ENCODE data around the gene ANKH. TPM values are rescaled to one million over a fixed set of nuclear protein-coding genes. Genes with fewer than 3 reads are reported as not detected.

Gene ANKH
- total RNA-seq, 2 experiments from 2014 or later: 69.3 to 74.2 TPM

DNA sequence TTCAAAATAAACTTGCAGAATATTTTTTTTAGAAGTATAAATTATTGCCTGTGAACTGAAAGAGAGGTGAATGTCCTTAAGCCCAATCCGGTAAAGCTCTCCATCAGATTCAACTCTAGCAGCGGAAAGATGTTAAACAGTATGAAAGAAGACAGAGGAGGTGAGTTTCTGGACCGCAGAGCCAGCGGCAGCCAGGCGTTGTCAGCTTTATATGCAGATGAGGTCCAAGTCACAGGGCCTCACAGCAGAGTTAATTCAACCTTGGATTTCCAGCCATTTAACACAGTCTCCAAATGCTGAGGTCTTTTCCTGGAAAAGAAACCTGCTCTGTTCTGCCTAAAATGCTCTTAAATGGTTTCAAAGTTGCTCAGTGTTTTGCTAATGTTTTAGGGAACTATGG lies 131.6 kb downstream of the ANKH start:
- DNase-seq: no peak
- no peak overlapping the region for H3K4me3 Mint-ChIP-seq
- H3K36me3 Mint-ChIP-seq (ENCODE audit: low read depth): peaks cover 27% of the 10 kb centered on the region
- ChIA-PET CTCF (interaction anchor here (0.9 to 1.0 kb wide), 2 partner anchors 13 to 131 kb away, joined by 3 read pairs; no protein-coding TSS in a partner anchor), POLR2A (no interaction called here)
- peaks cover 34% of the 10 kb centered on the region for H3K4me1 Mint-ChIP-seq
- H3K9me3 Mint-ChIP-seq: no peaks in the 10 kb centered on the region
- no peak overlapping the region for H3K27ac Mint-ChIP-seq
- H3K27me3 Mint-ChIP-seq: no peaks in the 10 kb centered on the region

DNA sequence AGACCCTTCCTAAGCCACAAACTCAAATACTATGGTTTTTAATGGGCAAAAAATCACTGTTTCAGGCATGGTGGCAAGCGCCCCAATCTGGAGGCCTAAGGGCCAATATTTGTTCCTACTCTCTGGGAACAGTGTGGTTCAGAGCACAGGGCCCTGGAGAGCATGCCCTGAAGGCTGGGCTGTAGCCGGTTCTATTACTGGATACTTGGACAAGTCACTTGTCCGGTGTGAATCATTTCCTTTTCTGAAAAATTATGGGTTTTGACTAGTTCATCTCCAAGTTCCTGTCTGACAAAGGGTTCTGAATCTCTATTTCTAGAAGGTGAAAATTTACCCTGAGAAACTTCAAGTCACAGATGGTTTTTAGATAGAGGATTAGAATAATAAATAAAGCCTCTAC lies 132.0 kb downstream of the ANKH start:
- peaks cover 27% of the 10 kb centered on the region for H3K36me3 Mint-ChIP-seq (ENCODE audit: low read depth)
- DNase-seq: no peak
- H3K4me3 Mint-ChIP-seq: no peak overlapping the region
- POLR2A ChIA-PET: no interaction called here
- H3K4me1 Mint-ChIP-seq: peaks cover 33% of the 10 kb centered on the region
- CTCF ChIA-PET: interaction anchor here (0.9 to 1.0 kb wide), 2 partner anchors 13 to 131 kb away, joined by 3 read pairs; no protein-coding TSS in a partner anchor
- H3K27me3 Mint-ChIP-seq: no peaks in the 10 kb centered on the region
- H3K9me3 Mint-ChIP-seq: no peaks in the 10 kb centered on the region
- no peak overlapping the region for H3K27ac Mint-ChIP-seq

DNA sequence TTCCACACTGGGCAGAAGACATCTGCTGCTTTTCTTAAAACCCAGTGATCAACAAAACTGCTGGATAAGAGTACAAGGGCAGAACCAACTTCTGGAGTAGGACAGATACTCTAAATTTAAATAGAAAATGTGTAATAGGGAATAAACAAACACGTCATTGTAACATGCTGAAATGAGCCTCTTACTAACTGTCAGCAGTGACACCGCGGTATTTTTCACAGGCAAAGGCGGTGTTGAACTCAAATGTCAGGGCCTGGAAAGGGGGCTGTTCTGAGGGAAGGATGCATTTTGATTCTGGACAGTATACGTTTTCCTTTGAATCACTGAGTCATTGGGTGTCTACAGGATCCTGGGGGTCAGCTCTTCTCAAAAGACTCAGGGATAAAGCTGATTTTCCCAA lies 133.5 kb downstream of the ANKH start:
- Mint-ChIP-seq H3K27ac (no peak overlapping the region), H3K4me1 (peaks cover 27% of the 10 kb centered on the region), H3K9me3 (no peaks in the 10 kb centered on the region), H3K27me3 (no peaks in the 10 kb centered on the region), H3K4me3 (no peak overlapping the region), H3K36me3 (ENCODE audit: low read depth) (peaks cover 25% of the 10 kb centered on the region)
- ChIA-PET POLR2A (no interaction called here), CTCF (interaction anchor here (1.5 kb wide), 1 partner anchor 22 kb away, joined by 3 read pairs; no protein-coding TSS in a partner anchor)
- no peak for DNase-seq

DNA sequence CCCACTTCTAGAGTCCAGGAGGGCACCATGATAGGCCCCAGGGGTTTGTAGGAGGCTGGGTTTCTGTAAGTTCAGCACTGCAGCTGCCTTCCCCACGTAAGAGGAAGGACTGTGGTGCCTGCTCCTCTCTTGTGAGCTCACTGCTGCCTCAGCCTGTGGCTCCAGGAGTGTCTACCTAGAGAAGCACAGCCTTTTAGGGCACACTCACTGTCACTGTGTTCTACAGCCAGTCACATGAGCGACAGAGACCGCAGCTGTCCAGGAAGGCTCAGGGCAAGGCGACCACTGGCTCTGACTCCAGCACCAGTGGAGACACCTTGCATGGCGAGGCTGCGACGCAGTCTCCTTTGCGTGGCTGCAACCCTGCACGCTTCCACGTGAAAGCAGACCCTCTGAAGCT lies 134.3 kb downstream of the ANKH start:
- Mint-ChIP-seq H3K36me3 (ENCODE audit: low read depth) (peaks cover 26% of the 10 kb centered on the region), H3K27me3 (no peaks in the 10 kb centered on the region), H3K4me3 (no peak overlapping the region), H3K27ac (no peak overlapping the region), H3K4me1 (peaks cover 20% of the 10 kb centered on the region), H3K9me3 (no peaks in the 10 kb centered on the region)
- POLR2A ChIA-PET: no interaction called here
- no peak for DNase-seq
- CTCF ChIA-PET: interaction anchor here (1.5 kb wide), 1 partner anchor 23 kb away, joined by 3 read pairs; no protein-coding TSS in a partner anchor

DNA sequence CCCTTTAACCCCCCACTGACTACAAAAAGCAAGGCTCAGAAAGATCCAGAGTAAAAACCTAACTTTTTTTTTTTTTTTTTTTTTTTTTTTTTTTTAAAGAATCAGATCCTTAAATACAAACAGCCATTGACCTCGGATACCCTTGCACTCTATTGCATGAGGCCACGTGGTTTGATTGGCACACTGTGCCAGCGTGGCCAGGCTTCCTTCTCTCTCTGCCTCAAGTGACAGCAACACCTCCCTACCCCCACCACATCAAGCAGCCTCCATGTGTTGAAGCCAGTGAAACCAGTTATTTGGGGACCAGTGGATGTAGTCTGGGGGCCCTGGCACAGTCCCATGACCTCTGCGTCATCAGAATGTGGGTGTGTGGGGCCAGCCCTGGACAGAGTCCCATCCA lies 135.6 kb downstream of the ANKH start:
- ChIA-PET CTCF (no interaction called here), POLR2A (no interaction called here)
- Mint-ChIP-seq H3K4me3 (no peak overlapping the region), H3K27me3 (no peaks in the 10 kb centered on the region), H3K36me3 (ENCODE audit: low read depth) (peaks cover 17% of the 10 kb centered on the region), H3K27ac (no peak overlapping the region), H3K4me1 (peaks cover 6% of the 10 kb centered on the region), H3K9me3 (no peaks in the 10 kb centered on the region)
- DNase-seq: no peak

DNA sequence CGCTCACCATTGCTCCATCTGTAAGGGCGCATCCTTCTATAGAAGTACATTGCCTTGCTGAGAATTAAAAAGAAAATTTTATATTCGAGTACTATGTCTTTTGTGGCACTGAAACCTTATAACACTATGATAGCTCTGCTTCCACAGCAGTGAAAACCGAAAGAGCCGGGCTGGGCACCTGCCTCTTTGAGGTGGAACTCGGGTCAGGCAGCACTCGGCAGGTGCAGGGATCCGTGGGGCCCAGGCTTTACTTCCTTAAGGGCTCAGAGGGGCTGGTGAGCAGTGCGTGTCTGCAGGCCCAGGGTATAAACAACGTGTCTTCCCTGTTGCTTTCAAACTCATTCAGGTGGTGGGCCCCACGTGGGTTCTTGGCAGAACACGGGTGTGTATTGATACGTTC lies 137.2 kb downstream of the ANKH start:
- no peak overlapping the region for H3K27ac Mint-ChIP-seq
- ChIA-PET CTCF (no interaction called here), POLR2A (no interaction called here)
- H3K4me3 Mint-ChIP-seq: no peak overlapping the region
- H3K4me1 Mint-ChIP-seq: peaks cover 3% of the 10 kb centered on the region
- H3K36me3 Mint-ChIP-seq (ENCODE audit: low read depth): peaks cover 13% of the 10 kb centered on the region
- H3K9me3 Mint-ChIP-seq: no peaks in the 10 kb centered on the region
- DNase-seq: no peak
- H3K27me3 Mint-ChIP-seq: no peaks in the 10 kb centered on the region

DNA sequence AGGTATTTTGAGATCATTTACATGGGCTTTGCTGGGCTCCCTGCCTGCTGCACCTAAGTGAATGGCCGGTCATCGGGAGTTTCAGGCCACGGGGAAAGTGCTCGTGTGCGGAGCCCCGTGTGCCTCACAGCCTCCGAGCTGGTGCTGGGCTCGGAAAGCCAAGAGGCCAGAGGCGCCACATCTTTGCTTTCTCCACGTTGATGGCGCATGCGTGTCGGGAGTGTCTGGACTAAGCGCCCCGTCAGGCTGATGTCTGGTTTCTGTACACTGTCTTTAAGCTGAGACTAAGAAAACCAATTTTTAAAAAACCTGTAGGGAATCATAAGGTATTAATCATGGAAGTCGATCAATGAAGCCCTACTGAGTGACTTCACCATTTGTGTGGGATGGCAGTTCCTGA lies 137.9 kb downstream of the ANKH start:
- CTCF ChIA-PET: interaction anchor here (1.0 kb wide), 1 partner anchor 13 kb away, joined by 4 read pairs; no protein-coding TSS in a partner anchor
- H3K36me3 Mint-ChIP-seq (ENCODE audit: low read depth): peaks cover 10% of the 10 kb centered on the region
- H3K4me1 Mint-ChIP-seq: peaks cover 3% of the 10 kb centered on the region
- DNase-seq: no peak
- no peaks in the 10 kb centered on the region for H3K9me3 Mint-ChIP-seq
- H3K27ac Mint-ChIP-seq: no peak overlapping the region
- POLR2A ChIA-PET: no interaction called here
- H3K27me3 Mint-ChIP-seq: no peaks in the 10 kb centered on the region
- no peak overlapping the region for H3K4me3 Mint-ChIP-seq

DNA sequence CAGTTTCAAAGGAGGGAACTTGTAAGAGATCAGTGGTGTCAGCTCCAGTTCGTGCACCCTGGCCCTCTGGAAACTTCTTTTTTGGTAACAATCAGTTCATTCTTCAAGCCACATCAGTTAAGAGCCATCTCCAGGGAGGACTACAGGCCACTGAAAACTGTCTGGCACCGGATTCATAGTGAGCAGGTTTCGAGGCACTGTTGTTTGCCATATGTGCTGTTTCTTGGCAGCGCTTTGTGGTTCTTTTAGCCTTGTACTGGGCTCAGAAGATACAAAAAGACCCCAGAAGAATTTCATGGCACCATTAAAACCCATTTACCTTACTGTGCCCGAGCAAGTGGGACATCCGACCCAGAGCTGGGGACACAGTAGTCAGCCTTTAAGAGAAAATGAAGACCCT lies 138.6 kb downstream of the ANKH start:
- H3K9me3 Mint-ChIP-seq: no peaks in the 10 kb centered on the region
- peaks cover 9% of the 10 kb centered on the region for H3K36me3 Mint-ChIP-seq (ENCODE audit: low read depth)
- no peak for DNase-seq
- CTCF ChIA-PET: interaction anchor here (0.5 to 2.2 kb wide), 5 partner anchors 11 to 269 kb away, joined by 3 to 5 read pairs (median 4); no protein-coding TSS in a partner anchor
- no peak overlapping the region for H3K4me3 Mint-ChIP-seq
- POLR2A ChIA-PET: no interaction called here
- peaks cover 3% of the 10 kb centered on the region for H3K4me1 Mint-ChIP-seq
- no peaks in the 10 kb centered on the region for H3K27me3 Mint-ChIP-seq
- peak overlapping the region; percentile 31 for H3K27ac Mint-ChIP-seq

DNA sequence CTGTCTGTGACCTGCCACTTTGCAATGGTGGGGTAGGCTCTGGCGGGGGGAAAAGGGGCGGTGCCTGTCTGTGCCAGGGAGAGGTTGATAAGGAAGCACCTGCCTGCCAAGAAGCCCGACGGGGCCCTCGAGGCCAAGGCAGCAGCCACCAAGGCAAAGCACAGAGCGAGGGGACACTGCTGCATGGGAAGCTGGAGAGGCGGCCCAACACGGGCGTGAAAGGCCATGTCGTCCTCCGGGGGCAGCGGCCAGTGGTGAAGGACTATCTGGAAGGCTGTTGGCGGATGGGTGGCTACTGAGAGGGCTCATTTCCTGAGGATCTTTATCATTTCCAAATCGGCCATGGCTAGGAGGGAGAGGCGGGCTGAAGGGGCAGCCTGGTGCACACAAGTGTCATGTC lies 140.7 kb downstream of the ANKH start:
- Mint-ChIP-seq H3K36me3 (ENCODE audit: low read depth) (peaks cover 6% of the 10 kb centered on the region), H3K4me1 (peaks cover 7% of the 10 kb centered on the region), H3K9me3 (no peaks in the 10 kb centered on the region), H3K27ac (no peak overlapping the region), H3K27me3 (no peaks in the 10 kb centered on the region), H3K4me3 (no peak overlapping the region)
- DNase-seq: no peak
- CTCF ChIA-PET: interaction anchor here (2.2 kb wide), 1 partner anchor 28 kb away, joined by 5 read pairs; no protein-coding TSS in a partner anchor
- POLR2A ChIA-PET: no interaction called here

DNA sequence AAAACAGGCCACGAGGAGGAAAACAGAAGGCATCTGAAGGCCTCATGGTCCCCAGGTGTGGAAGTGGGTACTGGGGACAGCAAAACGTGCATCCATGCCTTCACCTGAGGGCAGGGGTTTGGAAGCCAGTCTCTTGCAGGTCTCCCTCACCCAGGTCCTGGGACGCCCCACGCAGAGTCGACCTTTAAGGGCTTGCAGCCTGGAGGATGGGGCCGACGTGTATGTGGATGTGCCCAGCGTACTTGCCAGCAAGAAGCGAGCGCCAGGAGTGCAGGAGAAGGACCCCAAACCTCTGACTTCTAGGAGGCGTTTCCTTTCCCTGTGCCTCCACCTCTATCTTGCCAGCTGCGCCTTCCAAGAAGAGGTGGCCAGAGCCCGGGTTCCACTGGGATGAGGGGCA lies 141.1 kb downstream of the ANKH start:
- peaks cover 8% of the 10 kb centered on the region for H3K4me1 Mint-ChIP-seq
- H3K27me3 Mint-ChIP-seq: no peaks in the 10 kb centered on the region
- H3K4me3 Mint-ChIP-seq: no peak overlapping the region
- DNase-seq: no peak
- peaks cover 6% of the 10 kb centered on the region for H3K36me3 Mint-ChIP-seq (ENCODE audit: low read depth)
- no peaks in the 10 kb centered on the region for H3K9me3 Mint-ChIP-seq
- POLR2A ChIA-PET: no interaction called here
- CTCF ChIA-PET: no interaction called here
- H3K27ac Mint-ChIP-seq: no peak overlapping the region

DNA sequence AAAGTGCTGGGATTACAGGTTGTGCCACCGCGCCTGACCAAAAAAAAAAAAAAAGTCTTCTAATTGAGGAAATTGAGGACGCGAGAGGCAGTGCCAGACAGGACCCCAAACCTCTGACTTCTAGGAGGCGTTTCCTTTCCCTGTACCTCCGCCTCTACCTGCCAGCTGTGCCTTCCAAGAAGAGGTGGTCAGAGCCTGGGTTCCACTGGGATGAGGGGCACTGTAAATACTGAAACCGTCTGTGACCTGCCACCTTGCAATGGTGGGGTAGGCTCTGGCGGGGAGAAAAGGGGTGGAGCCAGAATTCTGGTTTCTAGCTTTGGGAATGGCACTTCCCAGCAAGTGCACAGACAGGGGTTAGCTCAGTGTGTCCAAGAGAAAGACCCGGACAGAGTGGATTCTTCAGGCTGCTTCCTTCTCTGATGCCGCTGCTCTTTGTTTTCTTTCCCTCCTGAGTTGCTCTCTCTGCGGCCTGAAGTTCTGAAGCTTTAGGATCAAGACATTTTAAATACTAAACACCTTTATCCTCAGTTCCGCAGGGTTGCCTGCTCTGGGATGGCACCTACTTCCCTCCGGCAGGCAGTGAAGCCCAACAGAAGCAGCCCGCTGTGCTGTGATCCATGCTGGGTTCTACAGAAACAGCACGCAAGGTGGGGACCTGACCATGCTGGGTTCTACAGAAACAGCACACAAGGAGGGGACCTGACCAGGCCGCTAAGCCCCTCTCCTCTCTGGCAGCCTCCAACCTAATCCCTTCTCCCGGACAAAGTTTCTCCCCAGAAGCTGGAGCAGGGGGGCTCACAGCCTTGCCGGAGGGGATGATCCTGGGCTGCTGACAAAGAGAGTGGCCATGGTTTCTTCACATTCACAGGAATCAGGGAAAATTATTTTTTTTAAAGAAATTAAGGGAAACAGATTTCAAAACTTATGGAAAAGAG lies 141.9 kb downstream of the ANKH start:
- no peak for DNase-seq
- no peaks in the 10 kb centered on the region for H3K9me3 Mint-ChIP-seq
- no peak overlapping the region for H3K27ac Mint-ChIP-seq
- no peak overlapping the region for H3K4me3 Mint-ChIP-seq
- peaks cover 6% of the 10 kb centered on the region for H3K36me3 Mint-ChIP-seq (ENCODE audit: low read depth)
- POLR2A ChIA-PET: no interaction called here
- H3K4me1 Mint-ChIP-seq: peaks cover 8% of the 10 kb centered on the region
- no peaks in the 10 kb centered on the region for H3K27me3 Mint-ChIP-seq
- CTCF ChIA-PET: interaction anchor here (0.8 to 1.2 kb wide), 3 partner anchors 14 to 77 kb away, joined by 3 to 6 read pairs (median 3); no protein-coding TSS in a partner anchor

DNA sequence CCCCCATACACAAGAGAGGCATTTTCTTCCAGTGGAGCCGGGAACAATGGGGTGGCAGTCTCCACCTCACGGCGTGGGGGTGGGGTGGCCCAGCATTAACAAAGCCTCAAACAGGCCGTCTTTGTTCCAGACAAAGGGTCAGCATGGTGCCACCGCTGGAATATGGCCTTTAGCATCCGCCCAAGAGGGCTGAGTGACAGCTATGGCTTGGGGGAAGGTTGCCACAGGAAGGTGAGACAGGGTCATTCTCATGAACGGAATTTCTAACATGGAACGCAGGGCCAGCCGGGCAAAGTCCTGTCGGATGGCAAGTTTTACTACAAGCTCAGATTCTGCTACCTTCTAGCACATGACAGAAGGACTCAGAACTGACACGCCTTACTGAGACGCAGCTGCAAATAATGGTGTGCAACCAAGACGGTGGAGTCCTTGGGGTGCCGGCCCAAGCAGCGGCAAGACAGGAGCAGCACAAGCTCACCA lies 143.1 kb downstream of the ANKH start:
- no peak overlapping the region for H3K27ac Mint-ChIP-seq
- no peaks in the 10 kb centered on the region for H3K9me3 Mint-ChIP-seq
- H3K27me3 Mint-ChIP-seq: no peaks in the 10 kb centered on the region
- CTCF ChIA-PET: interaction anchor here (0.9 to 2.1 kb wide), 4 partner anchors 14 to 278 kb away, joined by 3 to 7 read pairs (median 3); no protein-coding TSS in a partner anchor
- H3K4me3 Mint-ChIP-seq: no peak overlapping the region
- peaks cover 11% of the 10 kb centered on the region for H3K36me3 Mint-ChIP-seq (ENCODE audit: low read depth)
- POLR2A ChIA-PET: no interaction called here
- peaks cover 8% of the 10 kb centered on the region for H3K4me1 Mint-ChIP-seq
- no peak for DNase-seq

DNA sequence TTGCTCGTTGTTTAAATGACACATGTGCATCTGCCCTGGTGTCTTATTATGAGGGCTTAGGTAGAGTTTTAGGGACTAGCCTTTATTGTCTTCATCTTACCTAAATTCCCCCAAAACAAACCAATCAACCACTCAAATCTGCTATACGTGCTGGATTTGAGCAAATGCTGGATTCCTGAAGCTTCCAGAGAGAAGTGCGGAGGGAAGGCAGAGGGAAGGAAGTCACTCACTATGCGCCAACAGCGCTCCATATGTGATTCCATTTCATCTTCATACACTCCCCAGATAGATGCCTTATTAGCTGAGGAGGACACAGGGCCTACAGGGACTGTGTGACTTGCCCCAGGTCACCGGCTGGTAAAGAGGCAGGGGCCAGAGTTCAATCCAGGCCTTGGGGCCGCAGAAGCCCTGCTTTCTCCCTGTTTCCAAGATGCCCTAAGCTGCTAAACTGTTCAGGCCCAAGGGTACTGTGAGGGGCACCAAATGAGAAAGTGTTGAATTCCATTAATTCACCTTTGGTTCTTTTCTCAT lies 143.6 kb downstream of the ANKH start:
- POLR2A ChIA-PET: no interaction called here
- H3K27ac Mint-ChIP-seq: no peak overlapping the region
- H3K4me1 Mint-ChIP-seq: peaks cover 8% of the 10 kb centered on the region
- CTCF ChIA-PET: interaction anchor here (0.9 to 2.1 kb wide), 9 partner anchors 14 to 278 kb away, joined by 3 to 9 read pairs (median 5); no protein-coding TSS in a partner anchor
- H3K36me3 Mint-ChIP-seq (ENCODE audit: low read depth): peaks cover 12% of the 10 kb centered on the region
- no peak overlapping the region for H3K4me3 Mint-ChIP-seq
- DNase-seq: no peak
- no peaks in the 10 kb centered on the region for H3K9me3 Mint-ChIP-seq
- H3K27me3 Mint-ChIP-seq: no peaks in the 10 kb centered on the region

Data from activated CD4-positive, alpha-beta T cell treated with anti-CD3 and anti-CD28 coated beads, Interleukin-2, amount 10 ng/mL, durations not matched to agents 7 days and 5 days (primary cell).